Caco-2 (cell line): ENCODE measurements around the gene POU2AF2. TPM values are rescaled to one million over a fixed set of nuclear protein-coding genes. Genes with fewer than 3 reads are reported as not detected.

Experiments used
- BruUV-seq: library from RNA; stranded (reverse); fragments of 400-500 nt; replicated peaks from 2 replicates; lab custom pipeline; 2021; lab: Mats Ljungman, UMichigan
- CTCF ChIA-PET: fragments of 300-600 bp; sonication (Branson Sonifier 250); formaldehyde crosslinking; loops from one replicate; lab custom pipeline; 2022; ENCODE audit warnings: antibody characterized with exemption; lab: Charles Lee
- POLR2A ChIA-PET: fragments of 300-600 bp; sonication (Branson Sonifier 250); formaldehyde crosslinking; loops from one replicate; lab custom pipeline; 2022; ENCODE audit warnings: antibody characterized with exemption; lab: Charles Lee
- DNase-seq, 2 experiments: peaks; one replicate each; pipeline versions ENCODE4 v3.0.0 to v3.0.0-alpha.2; 2020 to 2022
- H3K27me3 ChIP-seq: replicated peaks from 2 replicates; pipeline ENCODE4 v1.6.0; 2011; ENCODE audit warnings: low read length; ENCODE audit not compliant: control insufficient read depth, insufficient read depth
- H3K36me3 ChIP-seq: 2 replicates; pipeline ENCODE4 v1.5.1; 2011; ENCODE audit warnings: low read length; ENCODE audit not compliant: control insufficient read depth, insufficient read depth
- H3K4me1 ChIP-seq: fragments of 250-450 bp; sonication (Bioruptor Pico); 2 replicates; pipeline ENCODE4 v1.5.1; 2020; ENCODE audit warnings: mild to moderate bottlenecking
- H3K4me3 ChIP-seq: 2 replicates; pipeline ENCODE4 v1.5.1; 2011; ENCODE audit warnings: low read depth, mild to moderate bottlenecking, control low read depth, low read length
- H3K9me3 ChIP-seq: fragments of 250-450 bp; sonication (Bioruptor Pico); 2 replicates; pipeline ENCODE4 v1.5.1; 2020; ENCODE audit warnings: mild to moderate bottlenecking, moderate library complexity
- H3K27ac Mint-ChIP-seq: one replicate; pipeline ENCODE4 v1.8.0; 2022; ENCODE audit warnings: mixed read lengths; ENCODE audit not compliant: unreplicated experiment
- H3K27me3 Mint-ChIP-seq: one replicate; pipeline ENCODE4 v1.8.0; 2022; ENCODE audit warnings: mixed read lengths; ENCODE audit not compliant: insufficient read depth, unreplicated experiment
- H3K36me3 Mint-ChIP-seq: one replicate; pipeline ENCODE4 v1.8.0; 2022; ENCODE audit warnings: mild to moderate bottlenecking, mixed read lengths; ENCODE audit not compliant: insufficient read depth, unreplicated experiment
- H3K4me1 Mint-ChIP-seq: one replicate; pipeline ENCODE4 v1.8.0; 2022; ENCODE audit warnings: low read depth, mixed read lengths; ENCODE audit not compliant: unreplicated experiment
- H3K4me3 Mint-ChIP-seq: one replicate; pipeline ENCODE4 v1.8.0; 2022; ENCODE audit warnings: mild to moderate bottlenecking, moderate library complexity, mixed read lengths; ENCODE audit not compliant: unreplicated experiment
- H3K9me3 Mint-ChIP-seq: one replicate; pipeline ENCODE4 v1.8.0; 2022; ENCODE audit warnings: mixed read lengths; ENCODE audit not compliant: unreplicated experiment
- intact Hi-C: fragments of 100-400 bp; cut with micrococcal nuclease; formaldehyde crosslinking; loops from one replicate; pipeline ENCODE4 v1.10.0; 2022; ENCODE audit not compliant: unreplicated experiment
- total RNA-seq: library from RNA; stranded (reverse); gene quantifications from 2 replicates; pipeline ENCODE4 v1.2.3, GENCODE V29; 2022
- TF ChIP-seq, protein P1 (sequence below), 2 experiments: fragments of 200-600 bp in 1 of 2; IDR thresholded peaks; 1 replicate in 1 of 2; 2 replicates in 1 of 2; pipeline versions ENCODE4 v1.5.1 to v1.8.0; 2011 to 2022; ENCODE audit warnings: antibody characterized with exemption in 1 of 2, control low read depth in 1 of 2, inconsistent platforms in 1 of 2, low read depth in 1 of 2, low read length in 1 of 2, mild to moderate bottlenecking in 1 of 2, moderate library complexity in 1 of 2; ENCODE audit not compliant: insufficient read depth in 1 of 2, severe bottlenecking in 1 of 2, unreplicated experiment in 1 of 2

The POU2AF2 gene
- total RNA-seq, 1 experiment from 2014 or later = not detected

DNA sequence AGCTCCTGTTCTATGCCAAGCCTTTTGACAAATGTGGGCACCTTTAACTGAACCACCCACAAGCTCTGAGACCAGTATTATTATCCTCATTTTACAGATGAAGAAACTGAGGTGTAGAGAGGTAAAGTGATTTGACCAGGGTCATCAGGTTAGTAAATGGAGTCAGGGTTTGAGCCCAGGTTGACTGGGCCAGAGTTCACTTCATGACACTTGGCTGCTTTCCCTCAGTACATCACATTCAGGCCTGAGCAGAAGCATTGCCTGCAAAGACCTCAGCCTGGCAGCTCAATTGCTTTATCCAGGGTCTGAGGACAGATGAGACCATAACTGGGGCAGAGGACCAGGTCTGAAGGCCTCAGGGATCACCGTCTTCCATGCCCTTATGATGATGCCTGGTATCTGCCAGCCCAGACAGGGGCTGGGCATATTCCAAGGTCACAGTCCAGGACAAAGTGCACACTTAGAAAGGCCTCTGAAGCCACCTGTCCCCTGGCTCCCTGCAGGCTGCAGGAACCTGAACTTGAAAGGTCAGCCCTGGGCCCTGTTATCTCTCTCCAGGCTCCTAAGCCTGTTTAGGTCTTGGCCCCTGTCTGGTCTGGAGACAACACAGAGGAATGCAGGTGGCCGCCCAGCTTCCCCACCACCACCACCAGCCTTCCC, 84.8 kb downstream of the POU2AF2 start:
- Mint-ChIP-seq H3K27me3 (no peaks in the 10 kb centered on the region), H3K4me3 (no peak overlapping the region), H3K27ac (no peak overlapping the region), H3K36me3 (no peaks in the 10 kb centered on the region), H3K4me1 (peaks cover 34% of the 10 kb centered on the region), H3K9me3 (peaks cover 10% of the 10 kb centered on the region)
- intact Hi-C loops = no loop called here
- ChIA-PET CTCF (no interaction called here), POLR2A (no interaction called here)
- TF ChIP-seq, protein P1, sequence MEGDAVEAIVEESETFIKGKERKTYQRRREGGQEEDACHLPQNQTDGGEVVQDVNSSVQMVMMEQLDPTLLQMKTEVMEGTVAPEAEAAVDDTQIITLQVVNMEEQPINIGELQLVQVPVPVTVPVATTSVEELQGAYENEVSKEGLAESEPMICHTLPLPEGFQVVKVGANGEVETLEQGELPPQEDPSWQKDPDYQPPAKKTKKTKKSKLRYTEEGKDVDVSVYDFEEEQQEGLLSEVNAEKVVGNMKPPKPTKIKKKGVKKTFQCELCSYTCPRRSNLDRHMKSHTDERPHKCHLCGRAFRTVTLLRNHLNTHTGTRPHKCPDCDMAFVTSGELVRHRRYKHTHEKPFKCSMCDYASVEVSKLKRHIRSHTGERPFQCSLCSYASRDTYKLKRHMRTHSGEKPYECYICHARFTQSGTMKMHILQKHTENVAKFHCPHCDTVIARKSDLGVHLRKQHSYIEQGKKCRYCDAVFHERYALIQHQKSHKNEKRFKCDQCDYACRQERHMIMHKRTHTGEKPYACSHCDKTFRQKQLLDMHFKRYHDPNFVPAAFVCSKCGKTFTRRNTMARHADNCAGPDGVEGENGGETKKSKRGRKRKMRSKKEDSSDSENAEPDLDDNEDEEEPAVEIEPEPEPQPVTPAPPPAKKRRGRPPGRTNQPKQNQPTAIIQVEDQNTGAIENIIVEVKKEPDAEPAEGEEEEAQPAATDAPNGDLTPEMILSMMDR (IDR thresholded peaks at IDR 0.05; ENCODE audit: insufficient read depth in 1 of 2, low read depth in 1 of 2, low read length in 1 of 2, severe bottlenecking in 1 of 2, unreplicated experiment in 1 of 2) = no peak
- BruUV-seq = no TSS peak
- DNase-seq = no peak
- Histone ChIP-seq H3K4me1 (peaks cover 33% of the 10 kb centered on the region), H3K27me3 (no peaks in the 10 kb centered on the region), H3K4me3 (no peak overlapping the region), H3K9me3 (no peaks in the 10 kb centered on the region), H3K36me3 (no peaks in the 10 kb centered on the region)

DNA sequence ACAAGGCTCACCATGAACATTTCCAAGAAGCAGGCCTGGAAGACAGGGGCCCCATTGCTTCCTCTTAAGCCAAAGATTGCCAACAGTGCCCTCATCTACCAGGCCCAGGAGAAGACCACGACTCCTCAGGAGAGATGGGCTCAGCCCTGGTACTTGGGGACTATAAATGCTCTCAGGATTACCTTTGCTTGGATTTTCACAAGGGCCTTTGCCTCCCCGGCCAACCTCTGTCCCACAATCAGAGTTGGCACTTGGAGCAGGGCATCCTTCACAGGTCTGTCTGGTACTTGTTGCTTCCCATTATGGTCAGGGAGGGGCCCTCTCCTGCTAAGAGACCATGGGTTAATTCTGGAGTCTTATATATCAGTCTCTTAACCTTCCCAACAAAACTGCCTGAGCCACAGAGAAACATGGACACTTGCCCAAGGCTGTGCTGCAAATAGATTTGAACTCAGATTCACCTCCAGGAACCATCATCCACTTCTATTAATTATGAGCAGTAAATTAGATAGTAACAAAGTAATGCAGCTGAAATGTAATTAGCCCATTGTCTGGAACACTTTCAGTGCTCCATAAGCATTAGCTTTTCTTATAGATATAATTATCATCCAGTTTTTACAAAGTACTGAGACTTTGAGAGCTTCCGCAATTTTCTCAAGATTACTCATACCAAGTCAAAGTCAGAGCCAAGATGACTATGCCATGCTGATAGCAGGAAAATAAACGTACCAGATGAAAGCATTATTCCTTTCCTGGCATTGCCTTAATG, 86.4 kb downstream of the POU2AF2 start:
- Mint-ChIP-seq H3K36me3 (peaks cover 6% of the 10 kb centered on the region), H3K9me3 (no peaks in the 10 kb centered on the region), H3K4me3 (no peak overlapping the region), H3K27ac (no peak overlapping the region), H3K27me3 (no peaks in the 10 kb centered on the region), H3K4me1 (peaks cover 35% of the 10 kb centered on the region)
- ChIA-PET POLR2A (no interaction called here), CTCF (interaction anchor here (1.9 kb wide), 1 partner anchor 12 kb away, joined by 8 read pairs; no protein-coding TSS in a partner anchor)
- Histone ChIP-seq H3K4me1 (peaks cover 43% of the 10 kb centered on the region), H3K4me3 (no peak overlapping the region), H3K9me3 (no peaks in the 10 kb centered on the region), H3K27me3 (no peaks in the 10 kb centered on the region), H3K36me3 (no peaks in the 10 kb centered on the region)
- intact Hi-C loops = no loop called here
- TF ChIP-seq, protein P1 (IDR thresholded peaks at IDR 0.05; ENCODE audit: insufficient read depth in 1 of 2, low read depth in 1 of 2, low read length in 1 of 2, severe bottlenecking in 1 of 2, unreplicated experiment in 1 of 2) = no peak
- BruUV-seq = no TSS peak
- no peak for DNase-seq
